IMR-90 (cell line): ENCODE results near the gene C15orf39. TPM values are rescaled to one million over a fixed set of nuclear protein-coding genes. Genes with fewer than 3 reads are reported as not detected.

ENCODE experiments used
- ATAC-seq: fragments of 200-7000 bp; cut with Tn5 transposase; 2 replicates; pipeline ENCODE4 v1.9.1; 2020; ENCODE audit warnings: low read depth, mild to moderate bottlenecking, moderate library complexity
- BruUV-seq: library from RNA; stranded (reverse); fragments of 400-500 nt; replicated peaks from 2 replicates; lab custom pipeline; 2021; lab: Mats Ljungman, UMichigan
- CTCF ChIA-PET: fragments of 300-600 bp; formaldehyde crosslinking; extraction: SDS; loops from one replicate; lab custom pipeline; 2021; ENCODE audit warnings: antibody characterized with exemption; lab: Yijun Ruan, JAX
- POLR2A ChIA-PET: fragments of 300-600 bp; sonication (Branson Sonifier 250); formaldehyde crosslinking; loops from one replicate; lab custom pipeline; 2022; ENCODE audit warnings: antibody characterized with exemption; ENCODE audit not compliant: unreplicated experiment; lab: Charles Lee
- DNase-seq: peaks from one replicate; pipeline ENCODE4 v3.0.0; 2013
- H2AFZ ChIP-seq: replicated peaks from 2 replicates; pipeline ENCODE3; 2013; ENCODE audit warnings: low read length, mild to moderate bottlenecking; ENCODE audit not compliant: poor library complexity
- H2AK5ac ChIP-seq: 2 replicates; pipeline ENCODE4 v1.6.1; 2013; ENCODE audit warnings: low read depth, low read length, inconsistent platforms
- H2AK9ac ChIP-seq: replicated peaks from 2 replicates; pipeline ENCODE3; 2013; ENCODE audit warnings: mild to moderate bottlenecking, low read depth, low read length, moderate library complexity; ENCODE audit not compliant: poor library complexity
- H2BK120ac ChIP-seq: 2 replicates; pipeline ENCODE4 v1.6.1; 2013; ENCODE audit warnings: low read depth, low read length, inconsistent platforms
- H2BK15ac ChIP-seq: 3 replicates; pipeline ENCODE4 v1.6.1; 2013; ENCODE audit warnings: low read depth, low read length, inconsistent platforms
- H2BK20ac ChIP-seq: 2 replicates; pipeline ENCODE4 v1.6.1; 2013; ENCODE audit warnings: low read depth, mild to moderate bottlenecking, inconsistent platforms, low read length, moderate library complexity
- H2BK5ac ChIP-seq: 2 replicates; pipeline ENCODE4 v1.6.1; 2013; ENCODE audit warnings: mild to moderate bottlenecking, low read depth, low read length, inconsistent platforms; ENCODE audit not compliant: poor library complexity, severe bottlenecking
- H3K14ac ChIP-seq: replicated peaks from 2 replicates; pipeline ENCODE4 v1.6.1; 2013; ENCODE audit warnings: low read depth, low read length, inconsistent platforms
- H3K18ac ChIP-seq: 2 replicates; pipeline ENCODE4 v1.6.1; 2013; ENCODE audit warnings: low read depth, low read length, control low read depth
- H3K23ac ChIP-seq: 2 replicates; pipeline ENCODE4 v1.6.1; 2013; ENCODE audit warnings: low read depth, low read length, inconsistent platforms
- H3K27ac ChIP-seq: 2 replicates; pipeline ENCODE4 v1.5.1; 2013; ENCODE audit warnings: mild to moderate bottlenecking, control low read depth, low read length; ENCODE audit not compliant: insufficient read depth
- H3K27me3 ChIP-seq: 2 replicates; pipeline ENCODE4 v1.6.1; 2013; ENCODE audit warnings: low read length; ENCODE audit not compliant: control insufficient read depth, insufficient read depth
- H3K36me3 ChIP-seq: 2 replicates; pipeline ENCODE4 v1.6.1; 2013; ENCODE audit warnings: low read length, mixed read lengths; ENCODE audit not compliant: control insufficient read depth, insufficient read depth
- H3K4ac ChIP-seq: 2 replicates; pipeline ENCODE4 v1.6.1; 2013; ENCODE audit warnings: low read depth, low read length, inconsistent platforms
- H3K4me1 ChIP-seq: 2 replicates; pipeline ENCODE4 v1.6.1; 2013; ENCODE audit warnings: low read length, mixed read lengths; ENCODE audit not compliant: control insufficient read depth, insufficient read depth
- H3K4me2 ChIP-seq: 2 replicates; pipeline ENCODE4 v1.6.1; 2013; ENCODE audit warnings: low read depth, mild to moderate bottlenecking, control low read depth, low read length, moderate library complexity
- H3K4me3 ChIP-seq: 2 replicates; pipeline ENCODE4 v1.5.1; 2013; ENCODE audit warnings: low read depth, mild to moderate bottlenecking, control low read depth, low read length, moderate library complexity; ENCODE audit not compliant: insufficient read depth
- H3K56ac ChIP-seq: 2 replicates; pipeline ENCODE4 v1.6.1; 2013; ENCODE audit warnings: low read length, inconsistent platforms; ENCODE audit not compliant: insufficient read depth; ENCODE audit errors: extremely low read depth
- H3K79me1 ChIP-seq, 2 experiments: 2 replicates each; pipeline ENCODE4 v1.6.1; 2013; ENCODE audit warnings: low read length in 2 of 2, inconsistent platforms in 1 of 2, low read depth in 1 of 2
- H3K9ac ChIP-seq: 2 replicates; pipeline ENCODE4 v1.6.1; 2013; ENCODE audit warnings: low read depth, low read length, control low read depth
- H3K9me1 ChIP-seq: 2 replicates; pipeline ENCODE4 v1.6.1; 2013; ENCODE audit warnings: low read length, inconsistent platforms; ENCODE audit not compliant: insufficient read depth
- H3K9me3 ChIP-seq: 2 replicates; pipeline ENCODE4 v1.6.1; 2013; ENCODE audit warnings: low read length; ENCODE audit not compliant: control insufficient read depth, insufficient read depth
- H4K20me1 ChIP-seq: 2 replicates; pipeline ENCODE4 v1.6.1; 2013; ENCODE audit warnings: low read length, inconsistent platforms; ENCODE audit not compliant: insufficient read depth
- H4K5ac ChIP-seq: 2 replicates; pipeline ENCODE4 v1.6.1; 2013; ENCODE audit warnings: mild to moderate bottlenecking, low read depth, low read length, control low read depth
- H4K8ac ChIP-seq, 2 experiments: 2 replicates each; pipeline ENCODE4 v1.6.1; 2013; ENCODE audit warnings: low read depth in 2 of 2, low read length in 2 of 2, control low read depth in 1 of 2, inconsistent platforms in 1 of 2
- H4K91ac ChIP-seq: 2 replicates; pipeline ENCODE4 v1.6.1; 2013; ENCODE audit warnings: low read depth, low read length, inconsistent platforms; ENCODE audit not compliant: insufficient read depth
- CTCF ChIP-seq: conservative IDR thresholded peaks from 2 replicates; pipeline ENCODE4 v1.5.1; 2012; ENCODE audit warnings: mild to moderate bottlenecking, low read depth, low read length, improper control_type of control experiment
- MXI1 ChIP-seq: IDR thresholded peaks from 2 replicates; pipeline ENCODE4 v1.6.1; 2012; ENCODE audit warnings: low read depth, mild to moderate bottlenecking, low read length, moderate library complexity, borderline replicate concordance
- NFE2L2 ChIP-seq: fragments of 150-350 bp; IDR thresholded peaks from 2 replicates; pipeline ENCODE4 v1.6.1; 2016; ENCODE audit warnings: low read depth, mild to moderate bottlenecking, low read length
- RAD21 ChIP-seq: IDR thresholded peaks from 2 replicates; pipeline ENCODE4 v1.6.1; 2012; ENCODE audit warnings: low read length, improper control_type of control experiment
- RFX5 ChIP-seq: IDR thresholded peaks from 2 replicates; pipeline ENCODE4 v1.8.0; 2012; ENCODE audit warnings: low read depth, mild to moderate bottlenecking, low read length, moderate library complexity
- USF2 ChIP-seq: fragments of 150-350 bp; IDR thresholded peaks from 2 replicates; pipeline ENCODE4 v1.6.1; 2017; ENCODE audit warnings: mild to moderate bottlenecking, antibody characterized with exemption, low read length, low read depth
- WGBS, 2 experiments: methylation state at CpG; one replicate each; pipeline versions ENCODE4 v1.1.5 to v1.1.7; 2013; ENCODE audit warnings: missing lambda C conversion rate in 2 of 2; ENCODE audit not compliant: insufficient read length in 1 of 2; ENCODE audit errors: extremely low coverage in 2 of 2; 5-methylcytosine and 5-hydroxymethylcytosine counted together
- dilution Hi-C: fragments of 300-500 bp; cut with HindIII; formaldehyde crosslinking; loops from one replicate; pipeline ENCODE4 v1.14.3; 2018; ENCODE audit warnings: low sequenced_read_pairs; ENCODE audit not compliant: unreplicated experiment
- in situ Hi-C: fragments of 300-500 bp; cut with MboI; formaldehyde crosslinking; loops from 3 replicates; pipeline ENCODE4 v1.14.3; 2019; ENCODE audit warnings: low sequenced_read_pairs, inconsistent platforms, mixed read lengths
- intact Hi-C: fragments of 100-400 bp; cut with micrococcal nuclease; formaldehyde crosslinking; loops from 2 replicates; pipeline ENCODE4 v1.10.0; 2022
- polyA plus RNA-seq, 3 experiments: library from polyadenylated mRNA; depleted of rRNA; stranded (reverse); fragments of >200 nt; gene quantifications; 2 replicates each; pipeline ENCODE4 v1.2.3, GENCODE V29; 2012; ENCODE audit warnings: low replicate concordance in 1 of 3
- total RNA-seq: library from RNA; depleted of rRNA; stranded (reverse); fragments of >200 nt; gene quantifications from 2 replicates; pipeline ENCODE4 v1.2.3, GENCODE V29; 2012

The C15orf39 gene
- total and polyA plus RNA-seq, 2 of the 4 experiments (the other 2 are of a cell fraction): 1.3 to 5.7 TPM

DNA sequence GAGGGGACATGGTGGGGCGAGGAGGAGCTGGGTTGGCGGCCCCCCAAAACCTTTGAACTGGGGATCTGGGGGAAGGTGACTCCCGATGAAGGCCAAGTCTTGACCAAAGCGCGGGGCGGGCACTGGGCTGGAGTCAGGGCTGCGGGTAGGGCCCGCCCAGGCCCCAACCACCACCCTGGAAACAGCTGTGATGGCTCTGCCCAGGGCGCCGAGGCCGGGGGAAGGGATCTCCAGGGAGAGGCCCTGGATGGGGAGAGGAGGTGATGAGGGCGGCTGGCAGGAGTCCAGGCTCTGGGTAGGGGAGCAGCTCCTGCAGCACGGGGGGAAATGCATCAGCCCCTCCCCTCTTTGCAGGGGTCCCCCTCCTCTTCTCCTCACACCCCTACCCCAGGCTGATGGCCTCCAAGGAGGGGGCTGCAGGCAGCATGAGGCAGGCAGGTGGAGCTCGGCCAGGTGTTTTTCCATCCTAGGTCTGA, 5.9 kb upstream of the C15orf39 start:
- BruUV-seq: no TSS peak
- Histone ChIP-seq H3K56ac (no peak overlapping the region), H3K9ac (no peak overlapping the region), H3K18ac (no peak overlapping the region), H2BK15ac (no peak overlapping the region), H3K79me1 (no peaks in the 10 kb centered on the region), H3K9me1 (no peaks in the 10 kb centered on the region), H3K4me2 (no peak overlapping the region), H3K23ac (no peak overlapping the region), H3K4ac (no peak overlapping the region), H2AK5ac (no peak overlapping the region), H2AFZ (no peak overlapping the region), H3K14ac (no peak overlapping the region), H3K4me3 (no peak overlapping the region), H4K91ac (no peak overlapping the region), H3K27me3 (peaks cover 55% of the 10 kb centered on the region), H4K5ac (no peak overlapping the region), H3K4me1 (peaks cover 7% of the 10 kb centered on the region; the same call in 1 of the 2 replicates), H3K27ac (no peak overlapping the region), H2BK120ac (no peak overlapping the region), H2BK20ac (no peak overlapping the region), H2BK5ac (no peak overlapping the region), H3K9me3 (peaks cover 5% of the 10 kb centered on the region), H3K36me3 (no peaks in the 10 kb centered on the region), H2AK9ac (no peak overlapping the region), H4K20me1 (peaks cover 5% of the 10 kb centered on the region), H4K8ac (no peak overlapping the region)
- no peak for DNase-seq
- in situ Hi-C loops (no loop called here), dilution Hi-C loops (no loop called here), intact Hi-C loops (no loop called here)
- TF ChIP-seq MXI1 (no peak), RAD21 (no peak), NFE2L2 (no peak), CTCF (no peak), RFX5 (no peak), USF2 (no peak)
- ChIA-PET CTCF (no interaction called here), POLR2A (no interaction called here)
- no CpG with 5 or more reads among the region's 14 CpGs for WGBS, 2 experiments
- peak; percentile 33; the same call in 1 of the 2 replicates for ATAC-seq
